Cardiac fibroblast (primary cell): ENCODE measurements around the gene ITFG2.
A peak's percentile ranks its signal among the peaks of the same experiment; 100 is the strongest.

Source experiments
- DNase-seq, 2 donors: peaks; one replicate each; pipeline versions ENCODE4 v3.0.0 to v3.0.0-alpha.2; 2010; ENCODE audit warnings: low read depth in 2 of 2
- H3K4me3 ChIP-seq, 2 donors: replicated peaks in 1 of 2; 1 replicate in 1 of 2; 2 replicates in 1 of 2; pipeline ENCODE4 v1.5.1; 2011; ENCODE audit warnings: low read depth in 2 of 2, low read length in 2 of 2, mild to moderate bottlenecking in 2 of 2, moderate library complexity in 1 of 2
- CTCF ChIP-seq: IDR thresholded peaks from one replicate; pipeline ENCODE4 v1.5.1; 2011; ENCODE audit warnings: low read depth, mild to moderate bottlenecking, low read length, inconsistent platforms

ITFG2 gene

GRCh38 chr12:2841056-2841650 lies 28.7 kb downstream of the ITFG2 start:
- no peak overlapping the region for H3K4me3 ChIP-seq
- no peak for DNase-seq
- TF ChIP-seq CTCF: no peak

DNA sequence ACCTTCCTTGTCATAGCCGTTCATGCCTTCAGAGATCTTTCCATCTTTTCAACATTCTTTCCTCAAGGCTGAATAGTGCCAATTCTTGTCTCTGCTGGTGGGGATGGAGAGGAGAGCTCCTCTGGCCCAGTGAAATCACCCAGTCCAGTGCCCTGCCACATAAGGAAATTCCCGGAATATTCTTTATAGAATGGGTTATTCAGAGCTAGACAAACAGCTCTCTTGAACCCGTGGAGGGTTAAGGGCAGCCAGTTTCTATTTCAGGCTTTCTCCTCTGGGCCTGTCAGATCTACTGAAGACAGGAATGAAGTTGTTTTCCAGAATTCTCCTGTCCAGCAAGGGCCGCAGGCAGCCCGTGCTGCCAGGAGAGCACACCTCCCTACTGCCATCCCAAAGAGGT lies 30.5 kb downstream of the ITFG2 start:
- no peak overlapping the region for H3K4me3 ChIP-seq
- no peak for TF ChIP-seq CTCF
- DNase-seq: no peak

GRCh38 chr12:2844786-2845185 lies 32.3 kb downstream of the ITFG2 start:
- no peak for TF ChIP-seq CTCF
- H3K4me3 ChIP-seq: no peak overlapping the region
- DNase-seq: peak in 1 of 2 donors; percentile 11

DNA sequence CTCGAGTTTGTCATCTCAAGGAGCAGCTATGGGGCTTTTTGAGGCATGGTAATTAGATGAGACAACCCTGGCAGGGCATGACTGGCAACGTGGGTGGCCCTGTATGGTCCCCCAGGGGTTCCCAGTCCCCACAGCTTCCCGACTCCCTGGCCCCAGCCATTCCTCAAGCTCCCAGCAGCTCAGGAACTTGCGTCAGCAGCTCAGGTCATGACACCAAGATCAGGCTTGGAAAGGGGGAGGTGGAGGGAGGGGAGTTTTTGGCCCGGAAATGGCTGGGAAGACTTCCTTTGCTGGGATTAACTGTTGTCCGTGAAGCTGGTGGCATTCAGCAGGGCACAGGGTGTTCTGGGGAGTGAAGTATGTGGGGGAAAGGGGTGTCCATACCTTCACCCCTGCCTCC lies 32.8 kb downstream of the ITFG2 start:
- peak; percentile 72 to 89 for DNase-seq

GRCh38 chr12:2851931-2852330 lies 39.5 kb downstream of the ITFG2 start:
- no peak overlapping the region for H3K4me3 ChIP-seq
- no peak for TF ChIP-seq CTCF
- DNase-seq: no peak

More for the DNA sequence above, 32.8 kb downstream of the ITFG2 start:
- no peak for TF ChIP-seq CTCF
- H3K4me3 ChIP-seq: no peak overlapping the region

DNA sequence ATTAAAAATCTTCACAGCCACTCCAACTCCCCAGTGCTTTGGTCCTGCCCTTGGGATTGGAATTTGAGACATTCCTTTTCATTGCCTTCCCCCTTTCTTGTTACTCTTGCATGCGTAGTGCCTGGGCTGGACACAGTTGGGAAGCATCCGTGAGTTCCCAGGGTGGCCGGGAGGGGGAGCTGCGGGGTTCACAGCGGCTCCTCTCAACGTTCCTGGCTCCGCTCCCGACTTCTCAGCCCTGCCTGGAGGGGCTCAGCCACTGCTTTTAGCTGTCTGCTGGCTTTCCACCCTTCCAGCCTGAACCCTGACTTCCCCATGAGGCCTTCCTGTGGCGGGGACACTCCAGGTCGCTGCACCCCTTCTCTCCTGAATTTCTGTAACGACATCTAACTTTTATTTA lies 41.2 kb downstream of the ITFG2 start:
- peak overlapping the region in 1 of 2 donors; percentile 21 for H3K4me3 ChIP-seq
- TF ChIP-seq CTCF: peak; percentile 98
- peak; percentile 82 to 86 for DNase-seq
